DOHH2 (cell line): ENCODE results near the gene FIZ1.

Experiments used
- H3F3A ChIP-seq: fragments of 200-600 bp; sonication (generic), shearing (Covaris generic); 2 replicates; pipeline ENCODE4 v1.6.0; 2016; ENCODE audit warnings: antibody characterized with exemption, mild to moderate bottlenecking; ENCODE audit not compliant: control insufficient read depth, insufficient read depth
- H3K27ac ChIP-seq: fragments of 200-600 bp; sonication (generic); 2 replicates; pipeline ENCODE4 v1.5.1; 2014; ENCODE audit warnings: low read depth, mild to moderate bottlenecking, low read length, moderate library complexity
- H3K27me3 ChIP-seq: fragments of 200-600 bp; sonication (generic); 2 replicates; pipeline ENCODE4 v1.6.1; 2014; ENCODE audit warnings: mild to moderate bottlenecking, low read length, mixed read lengths; ENCODE audit not compliant: control insufficient read depth
- H3K36me3 ChIP-seq: fragments of 200-600 bp; sonication (generic); 2 replicates; pipeline ENCODE4 v1.6.1; 2014; ENCODE audit warnings: mild to moderate bottlenecking, low read length, moderate library complexity, mixed read lengths; ENCODE audit not compliant: control insufficient read depth
- H3K4me1 ChIP-seq: fragments of 200-600 bp; sonication (generic); 2 replicates; pipeline ENCODE4 v1.6.1; 2014; ENCODE audit warnings: mild to moderate bottlenecking, low read length, mixed read lengths; ENCODE audit not compliant: control insufficient read depth
- H3K4me2 ChIP-seq: fragments of 200-600 bp; sonication (generic); 2 replicates; pipeline ENCODE4 v1.6.0; 2014; ENCODE audit warnings: mild to moderate bottlenecking, low read length, moderate library complexity
- H3K4me3 ChIP-seq: fragments of 200-600 bp; sonication (generic); 2 replicates; pipeline ENCODE4 v1.5.1; 2014; ENCODE audit warnings: mild to moderate bottlenecking, low read length, mixed read lengths
- H3K79me2 ChIP-seq: fragments of 200-600 bp; sonication (generic); 2 replicates; pipeline ENCODE4 v1.6.1; 2014; ENCODE audit warnings: mild to moderate bottlenecking, low read length, mixed read lengths; ENCODE audit not compliant: control insufficient read depth
- H3K9me2 ChIP-seq: fragments of 200-600 bp; sonication (generic); replicated peaks from 2 replicates; pipeline ENCODE4 v1.6.1; 2014; ENCODE audit warnings: mild to moderate bottlenecking, low read length, mixed read lengths; ENCODE audit not compliant: control insufficient read depth
- H3K9me3 ChIP-seq: fragments of 200-600 bp; sonication (generic); 2 replicates; pipeline ENCODE4 v1.6.1; 2014; ENCODE audit warnings: antibody characterized with exemption, low read length, mixed read lengths; ENCODE audit not compliant: control insufficient read depth, insufficient read depth
- H4K20me1 ChIP-seq: fragments of 200-600 bp; sonication (generic); 2 replicates; pipeline ENCODE4 v1.6.0; 2014; ENCODE audit warnings: low read depth, mild to moderate bottlenecking, antibody characterized with exemption, low read length, moderate library complexity; ENCODE audit not compliant: control insufficient read depth, insufficient read depth
- CTCF ChIP-seq: fragments of 200-600 bp; sonication (generic); IDR thresholded peaks from one replicate; pipeline ENCODE4 v1.5.1; 2014; ENCODE audit warnings: antibody characterized with exemption, mild to moderate bottlenecking, low read depth, low read length; ENCODE audit not compliant: poor library complexity, severe bottlenecking
- EZH2phosphoT487 ChIP-seq: fragments of 200-600 bp; sonication (generic); IDR thresholded peaks from 2 replicates; pipeline ENCODE4 v1.6.1; 2017; ENCODE audit warnings: borderline replicate concordance, mild to moderate bottlenecking, antibody characterized with exemption, low read length, moderate library complexity, mixed read lengths

FIZ1 gene

GRCh38 chr19:55552620-55553019, 46.7 kb downstream of the FIZ1 start:
- TF ChIP-seq EZH2phosphoT487 (no peak), CTCF (no peak)
- H4K20me1 ChIP-seq: no peaks in the 10 kb centered on the region
- no peak overlapping the region for H3K4me2 ChIP-seq
- no peaks in the 10 kb centered on the region for H3K9me2 ChIP-seq
- H3K79me2 ChIP-seq: no peaks in the 10 kb centered on the region
- no peak overlapping the region for H3K27ac ChIP-seq
- H3K9me3 ChIP-seq: no peaks in the 10 kb centered on the region
- no peaks in the 10 kb centered on the region for H3K36me3 ChIP-seq
- peaks cover 7% of the 10 kb centered on the region for H3K27me3 ChIP-seq
- no peak overlapping the region for H3K4me3 ChIP-seq
- H3K4me1 ChIP-seq: peaks cover 11% of the 10 kb centered on the region
- no peaks in the 10 kb centered on the region for H3F3A ChIP-seq

GRCh38 chr19:55552206-55552605, 47.1 kb downstream of the FIZ1 start:
- no peak for TF ChIP-seq EZH2phosphoT487
- H3K4me3 ChIP-seq: no peak overlapping the region
- no peaks in the 10 kb centered on the region for H3K36me3 ChIP-seq
- H3K9me2 ChIP-seq: no peaks in the 10 kb centered on the region
- H3K27me3 ChIP-seq: peaks cover 7% of the 10 kb centered on the region
- H3F3A ChIP-seq: no peaks in the 10 kb centered on the region
- no peak overlapping the region for H3K27ac ChIP-seq
- H3K4me2 ChIP-seq: no peak overlapping the region
- no peaks in the 10 kb centered on the region for H3K79me2 ChIP-seq
- H4K20me1 ChIP-seq: no peaks in the 10 kb centered on the region
- H3K9me3 ChIP-seq: no peaks in the 10 kb centered on the region
- H3K4me1 ChIP-seq: peaks cover 11% of the 10 kb centered on the region

- H4K20me1 ChIP-seq: no peaks in the 10 kb centered on the region
- H3K27me3 ChIP-seq: peaks cover 7% of the 10 kb centered on the region
- H3K79me2 ChIP-seq: no peaks in the 10 kb centered on the region
- TF ChIP-seq EZH2phosphoT487 (no peak), CTCF (no peak)
- H3K4me2 ChIP-seq: peak overlapping the region; percentile 58
- H3K9me2 ChIP-seq: no peaks in the 10 kb centered on the region
- no peaks in the 10 kb centered on the region for H3F3A ChIP-seq
- peaks cover 11% of the 10 kb centered on the region for H3K4me1 ChIP-seq
- peak overlapping the region; percentile 45 for H3K4me3 ChIP-seq
- no peaks in the 10 kb centered on the region for H3K36me3 ChIP-seq
- H3K9me3 ChIP-seq: no peaks in the 10 kb centered on the region
- H3K27ac ChIP-seq: no peak overlapping the region
Observed at GRCh38 chr19:55550321-55550650, 49.0 kb downstream of the FIZ1 start.

GRCh38 chr19:55549500-55550320, 49.6 kb downstream of the FIZ1 start:
- no peak overlapping the region for H3K27ac ChIP-seq
- peaks cover 11% of the 10 kb centered on the region for H3K4me1 ChIP-seq
- H3K79me2 ChIP-seq: no peaks in the 10 kb centered on the region
- peak overlapping the region; percentile 58 for H3K4me2 ChIP-seq
- no peaks in the 10 kb centered on the region for H3K36me3 ChIP-seq
- no peaks in the 10 kb centered on the region for H4K20me1 ChIP-seq
- no peaks in the 10 kb centered on the region for H3K9me3 ChIP-seq
- peaks cover 7% of the 10 kb centered on the region for H3K27me3 ChIP-seq
- H3K4me3 ChIP-seq: peak overlapping the region; percentile 45
- no peaks in the 10 kb centered on the region for H3F3A ChIP-seq
- TF ChIP-seq EZH2phosphoT487: no peak
- H3K9me2 ChIP-seq: no peaks in the 10 kb centered on the region
